Ovary (tissue), 10 donors: ENCODE results near the gene NREP. TPM values are rescaled to one million over a fixed set of nuclear protein-coding genes. Genes with fewer than 3 reads are reported as not detected.

ENCODE experiments used
- DNase-seq, 5 donors: peaks; one replicate each; pipeline ENCODE4 v3.0.0-alpha.2; 2019 to 2020
- H3K27ac ChIP-seq, 2 donors: fragments of 200-600 bp; one replicate each; pipeline versions ENCODE4 v1.5.1 to v1.8.0; 2019 to 2022
- H3K27me3 ChIP-seq: fragments of 200-600 bp; one replicate; pipeline ENCODE4 v1.8.0; 2022
- H3K36me3 ChIP-seq: fragments of 200-600 bp; sonication (generic); one replicate; pipeline ENCODE4 v1.5.1; 2019
- H3K4me1 ChIP-seq: one replicate; pipeline ENCODE4 v1.8.1; 2013; ENCODE audit warnings: mild to moderate bottlenecking, moderate library complexity; ENCODE audit not compliant: insufficient read depth
- H3K4me3 ChIP-seq: fragments of 200-600 bp; sonication (generic); one replicate; pipeline ENCODE4 v1.5.1; 2017
- H3K9me3 ChIP-seq, 2 donors: fragments of 200-600 bp in 1 of 2; sonication (generic) in 1 of 2; one replicate each; pipeline versions ENCODE4 v1.5.1 to v1.8.1; 2013 to 2019; ENCODE audit warnings: mild to moderate bottlenecking in 1 of 2, moderate library complexity in 1 of 2
- CTCF ChIP-seq, 3 donors: fragments of 450-650 bp in 2 of 3; fragments of 200-600 bp in 1 of 3; IDR thresholded peaks; one replicate each; pipeline versions ENCODE4 v1.5.1 to v1.8.0; 2016 to 2022; ENCODE audit warnings: antibody characterized with exemption in 3 of 3, mild to moderate bottlenecking in 1 of 3
- EP300 ChIP-seq: sonication (generic); formaldehyde crosslinking; IDR thresholded peaks from one replicate; pipeline ENCODE4 v1.6.1; 2017; ENCODE audit warnings: antibody characterized with exemption
- POLR2A ChIP-seq: fragments of 450-650 bp; IDR thresholded peaks from one replicate; pipeline ENCODE4 v1.6.1; 2017; ENCODE audit warnings: antibody characterized with exemption, mild to moderate bottlenecking, moderate library complexity
- WGBS, 3 donors: extraction: QIAGEN DNeasy Blood & Tissue Kit in 1 of 3; methylation state at CpG; one replicate each; pipeline versions ENCODE4 v1.1.5 to v1.1.7; 2013 to 2017; 5-methylcytosine and 5-hydroxymethylcytosine counted together
- intact Hi-C, 4 donors: fragments of 100-400 bp; cut with DNase I; formaldehyde crosslinking; loops; one replicate each; pipeline versions ENCODE4 v1.11.0 to v1.15.1; 2022 to 2023
- long read RNA-seq, 3 donors: library from polyadenylated mRNA in 2 of 3; unstranded in 2 of 3; transcript quantifications; one replicate each; pipeline ENCODE4 v2.0.0 and lab custom pipeline, GENCODE V29; 2021 to 2026
- polyA plus RNA-seq, 2 donors: library from polyadenylated mRNA; stranded (reverse); fragments of 200-250 nt in 1 of 2; fragments of 350-450 nt in 1 of 2; fragmentation: Illumina TruSeq in 1 of 2; extraction: RNeasy Lipid Tissue Mini Kit (QIAGEN cat#74804) in 1 of 2; gene quantifications; one replicate each; pipeline ENCODE4 v1.2.3, GENCODE V29; 2013 to 2014
- total RNA-seq, 7 donors: library from RNA; depleted of rRNA in 2 of 7; stranded (reverse); fragments of >200 nt in 2 of 7; fragmentation: NEBNext Ultra II Directional in 3 of 7; extraction: Animal tissue kit (Norgen Biotek cat#: 25700) in 3 of 7; gene quantifications; one replicate each; pipeline versions ENCODE4 v1.1.0 to v1.2.4, GENCODE V29; 2016 to 2023
- donor health status: DM: no; HTN: no; CAD: no; lungs with moderate emphysema.
- donor health status: DM: no; HTN: no; CAD: no.
- donor health status: Bipolar disorder and iron deficiency.
- donor health status: DM: yes; HTN: yes; CAD: no.
- donor health status: DM: no; HTN: no; CAD: no.
- donor health status: DM: yes; HTN: yes; CAD: no.

Gene NREP
- total RNA-seq (10 to 100 TPM; 17.0 to 65.0 (median 30.9) TPM), polyA plus RNA-seq (100 to 1,000 TPM in 1 of 2 donors, 10 to 100 TPM in 1; 44.6 to 129 TPM)
- long read RNA-seq, donor 1, transcript NREP-201 (4 exons, 2,013 nt) = major isoform, 10 of 19 reads
- long read RNA-seq, donor 1, partial matches to known transcripts = 1 of 19 reads
- long read RNA-seq, donor 1, other reads (novel, unspliced or antisense) = 3 of 19 reads
- long read RNA-seq, donor 2, transcript NREP-214 (3 exons, 577 nt) = minor isoform, 15 of 141 reads
- long read RNA-seq, donor 2, transcript NREP-204 (5 exons, 704 nt) = minor isoform, 6 of 141 reads
- long read RNA-seq, donor 2, transcript NREP-202 (5 exons, 2,581 nt) = minor isoform, 38 of 141 reads
- long read RNA-seq, donor 2, transcript NREP-201 (4 exons, 2,013 nt) = major isoform, 61 of 141 reads
- long read RNA-seq, donor 2, partial matches to known transcripts = 6 of 141 reads
- long read RNA-seq, donor 2, other reads (novel, unspliced or antisense) = 0 of 141 reads
- long read RNA-seq, donor 3, transcript NREP-202 (5 exons, 2,581 nt) = major isoform, 13 of 22 reads
- long read RNA-seq, donor 3, partial matches to known transcripts = 0 of 22 reads
- long read RNA-seq, donor 3, other reads (novel, unspliced or antisense) = 6 of 22 reads

GRCh38 chr5:111756581-111757354 is at the start of gene NREP:
Gene NREP (minus strand): TSS chr5:111757194. CDS start chr5:111755772, 1,422 bp downstream.
- Histone ChIP-seq H3K27ac (peak within 1 kb of the TSS; percentile 65 to 82), H3K4me1 (peaks cover 6% of the 10 kb centered on the region), H3K4me3 (peak within 1 kb of the TSS; percentile 67), H3K36me3 (no peaks in the 10 kb centered on the region), H3K9me3 (no peaks in the 10 kb centered on the region), H3K27me3 (no peaks in the 10 kb centered on the region)
- TF ChIP-seq POLR2A (no peak), EP300 (no peak), CTCF (IDR thresholded peaks at IDR 0.05) (no peak)
- WGBS, 3 donors = 0 to 1% (median 0%) methylated on average over 12 of the region's 12 CpGs
- intact Hi-C loops = no loop called here
- DNase-seq = peak in 3 of 5 donors; percentile 43 to 56 (median 44)

- TF ChIP-seq EP300 = no peak
- no peak for TF ChIP-seq CTCF (IDR thresholded peaks at IDR 0.05)
- no peak for TF ChIP-seq POLR2A
- intact Hi-C loops = no loop called here
- H3K36me3 ChIP-seq = no peaks in the 10 kb centered on the region
- H3K27me3 ChIP-seq = no peaks in the 10 kb centered on the region
- H3K4me3 ChIP-seq = no peak overlapping the region
- no peaks in the 10 kb centered on the region for H3K9me3 ChIP-seq
- WGBS, 3 donors = 86 to 92% (median 87%) methylated on average over 2 of the region's 2 CpGs
- H3K4me1 ChIP-seq = no peaks in the 10 kb centered on the region
- no peak overlapping the region for H3K27ac ChIP-seq
- no peak for DNase-seq
Observed at GRCh38 chr5:111806753-111807152, 49.8 kb upstream of the NREP start.

GRCh38 chr5:111806156-111806555 is 49.2 kb upstream of the NREP start:
- Histone ChIP-seq H3K9me3 (no peaks in the 10 kb centered on the region), H3K4me3 (no peak overlapping the region), H3K27ac (no peak overlapping the region), H3K27me3 (no peaks in the 10 kb centered on the region), H3K36me3 (no peaks in the 10 kb centered on the region), H3K4me1 (no peaks in the 10 kb centered on the region)
- TF ChIP-seq CTCF (IDR thresholded peaks at IDR 0.05) (no peak), POLR2A (no peak), EP300 (no peak)
- 81 to 92% (median 86%) methylated on average over 2 of the region's 2 CpGs for WGBS, 3 donors
- intact Hi-C loops = no loop called here
- no peak for DNase-seq

GRCh38 chr5:111805071-111805470 is 48.1 kb upstream of the NREP start:
- Histone ChIP-seq H3K36me3 (no peaks in the 10 kb centered on the region), H3K27me3 (no peaks in the 10 kb centered on the region), H3K4me1 (no peaks in the 10 kb centered on the region), H3K4me3 (no peak overlapping the region), H3K27ac (no peak overlapping the region), H3K9me3 (no peaks in the 10 kb centered on the region)
- TF ChIP-seq EP300 = no peak
- TF ChIP-seq POLR2A = no peak
- no peak for TF ChIP-seq CTCF (IDR thresholded peaks at IDR 0.05)
- WGBS, 3 donors = 42 to 66% (median 43%) methylated on average over 2 of the region's 2 CpGs
- no peak for DNase-seq
- intact Hi-C loops = no loop called here
